VCaP (cell line): Measurements from ENCODE around the gene SLC28A3.

Source experiments
- H3K27ac ChIP-seq: fragments of 450-650 bp; 2 replicates; pipeline ENCODE4 v1.5.1; 2017
- CTCF ChIP-seq: fragments of 450-650 bp; conservative IDR thresholded peaks from 2 replicates; pipeline ENCODE4 v1.5.1; 2017; ENCODE audit warnings: mild to moderate bottlenecking, moderate library complexity

The SLC28A3 gene

GRCh38 chr9:84283946-84284345 is 56.6 kb downstream of the SLC28A3 start:
- H3K27ac ChIP-seq, result no peak overlapping the region
- TF ChIP-seq CTCF, result no peak

GRCh38 chr9:84278130-84278529 is 62.4 kb downstream of the SLC28A3 start:
- no peak for TF ChIP-seq CTCF
- no peak overlapping the region for H3K27ac ChIP-seq

- TF ChIP-seq CTCF, result no peak
- no peak overlapping the region for H3K27ac ChIP-seq
Measured at GRCh38 chr9:84277646-84278045, 62.9 kb downstream of the SLC28A3 start.

- no peak for TF ChIP-seq CTCF
Measured at GRCh38 chr9:84276741-84277140, 63.8 kb downstream of the SLC28A3 start.

GRCh38 chr9:84271921-84272556 is 68.5 kb downstream of the SLC28A3 start:
- TF ChIP-seq CTCF, result no peak
- H3K27ac ChIP-seq, result no peak overlapping the region

More at GRCh38 chr9:84276741-84277140, 63.8 kb downstream of the SLC28A3 start:
- H3K27ac ChIP-seq, result no peak overlapping the region

- no peak for TF ChIP-seq CTCF
- H3K27ac ChIP-seq, result no peak overlapping the region
Measured at GRCh38 chr9:84271531-84271900, 69.0 kb downstream of the SLC28A3 start.

GRCh38 chr9:84270847-84271530 is 69.6 kb downstream of the SLC28A3 start:
- no peak for TF ChIP-seq CTCF

More at GRCh38 chr9:84270847-84271530, 69.6 kb downstream of the SLC28A3 start:
- no peak overlapping the region for H3K27ac ChIP-seq
